Gastroesophageal sphincter (tissue), 3 donors: ENCODE data around the gene MAGEF1.

Experiments
- CTCF ChIP-seq, 4 experiments: fragments of 200-600 bp in 2 of 4; fragments of 450-650 bp in 2 of 4; sonication (generic) in 1 of 4; IDR thresholded peaks; one replicate each; pipeline ENCODE4 v1.5.1; 2017 to 2019; ENCODE audit warnings: antibody characterized with exemption in 4 of 4, mild to moderate bottlenecking in 2 of 4, moderate library complexity in 2 of 4
- EP300 ChIP-seq: sonication (generic); formaldehyde crosslinking; IDR thresholded peaks from one replicate; pipeline ENCODE4 v1.6.1; 2017; ENCODE audit warnings: antibody characterized with exemption, mild to moderate bottlenecking
- POLR2A ChIP-seq, 2 donors: fragments of 450-650 bp; IDR thresholded peaks; one replicate each; pipeline ENCODE4 v1.6.1; 2017; ENCODE audit warnings: antibody characterized with exemption in 2 of 2, mild to moderate bottlenecking in 2 of 2, moderate library complexity in 1 of 2

- TF ChIP-seq POLR2A (IDR thresholded peaks at IDR 0.05), result no peak
- TF ChIP-seq CTCF (IDR thresholded peaks at IDR 0.05), result no peak
- no peak for TF ChIP-seq EP300
Measured at GRCh38 chr3:184685646-184686045, 26.2 kb downstream of the MAGEF1 start.
